Colon (tissue), 2 donors: Measurements from ENCODE around the gene TSPAN18.

Source experiments
- FAIRE-seq: peaks from 2 replicates; lab custom pipeline; 2012; peaks lifted over from hg19 to GRCh38; lab: Jason Lieb, UNC
- donor health status: control.
- donor health status: control.

The TSPAN18 gene

DNA sequence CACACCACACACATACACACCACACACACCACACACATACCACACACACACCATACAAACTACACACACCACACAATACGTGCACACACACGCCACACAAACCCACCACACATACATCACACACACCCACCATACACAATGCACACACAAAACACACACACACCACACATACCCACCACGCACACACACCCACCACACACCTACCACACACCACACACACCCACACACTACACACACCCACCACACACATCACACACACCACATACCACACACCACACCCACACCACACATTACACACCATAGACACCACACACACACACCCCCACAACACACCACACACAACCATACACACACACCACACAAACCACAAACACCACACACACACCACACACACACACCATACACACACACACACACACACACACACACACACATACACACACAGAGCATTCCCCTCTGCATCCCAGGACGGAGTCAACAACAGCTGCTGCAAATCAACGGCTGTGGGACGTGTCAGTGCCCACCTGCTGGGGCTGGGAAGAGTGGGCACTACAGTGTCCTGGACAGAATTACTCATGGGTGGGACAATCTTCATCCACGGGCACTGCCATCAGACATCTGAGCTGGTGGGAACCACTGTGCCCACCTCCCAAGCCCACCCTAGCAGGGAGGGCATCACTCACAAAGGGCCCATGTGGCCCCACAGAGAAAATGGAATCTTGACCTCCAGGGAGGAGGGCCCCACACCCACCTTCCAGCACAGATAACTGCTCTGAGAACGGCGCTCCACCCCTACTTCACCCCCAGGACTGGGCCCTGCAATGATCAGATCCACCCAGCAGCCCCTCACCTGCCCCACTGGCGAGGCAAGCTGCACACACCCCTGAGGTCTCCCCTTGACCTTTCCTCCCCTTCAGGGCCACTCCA, 215.5 kb downstream of the TSPAN18 start:
- FAIRE-seq, result no peak

DNA sequence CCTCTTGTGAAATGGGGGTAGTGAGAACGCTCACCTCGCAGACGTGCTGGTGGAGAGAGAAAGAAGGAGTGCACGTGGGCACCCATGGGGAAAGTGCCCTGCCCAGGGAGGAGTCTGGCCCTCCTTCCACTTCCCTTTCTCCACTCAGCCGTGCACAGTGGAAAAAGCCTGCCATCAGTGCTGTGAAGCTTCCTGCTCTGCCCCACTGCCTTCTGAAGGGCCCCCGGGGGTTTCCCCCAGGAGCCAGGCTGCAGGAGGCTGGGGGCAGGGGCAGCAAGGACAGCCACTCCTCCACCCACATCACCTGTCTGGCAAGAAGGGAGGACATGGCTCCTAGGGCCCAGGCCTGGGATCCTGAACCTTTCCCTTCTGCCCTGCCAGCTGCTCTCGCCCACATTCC, 216.4 kb downstream of the TSPAN18 start:
- FAIRE-seq, result no peak

DNA sequence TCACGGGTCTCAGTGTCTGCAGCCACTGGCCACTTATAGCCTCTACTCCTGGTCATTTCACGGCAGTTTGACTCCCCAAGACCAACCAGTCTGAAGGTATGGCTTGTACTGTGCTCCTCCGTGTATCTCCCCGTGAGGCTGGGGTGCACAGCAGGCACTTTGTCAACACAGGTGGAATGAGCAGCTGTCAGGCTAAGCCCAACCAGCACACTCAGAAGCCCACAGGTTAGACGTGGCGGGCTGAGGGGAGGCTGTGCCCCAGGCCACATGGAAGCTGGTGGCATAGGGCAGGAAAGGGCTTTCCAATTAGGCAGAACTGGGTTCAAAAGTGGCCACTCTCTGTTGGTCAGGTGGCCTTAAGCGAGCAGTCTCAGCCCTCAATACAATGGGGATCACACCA, 216.9 kb downstream of the TSPAN18 start:
- FAIRE-seq, result no peak

DNA sequence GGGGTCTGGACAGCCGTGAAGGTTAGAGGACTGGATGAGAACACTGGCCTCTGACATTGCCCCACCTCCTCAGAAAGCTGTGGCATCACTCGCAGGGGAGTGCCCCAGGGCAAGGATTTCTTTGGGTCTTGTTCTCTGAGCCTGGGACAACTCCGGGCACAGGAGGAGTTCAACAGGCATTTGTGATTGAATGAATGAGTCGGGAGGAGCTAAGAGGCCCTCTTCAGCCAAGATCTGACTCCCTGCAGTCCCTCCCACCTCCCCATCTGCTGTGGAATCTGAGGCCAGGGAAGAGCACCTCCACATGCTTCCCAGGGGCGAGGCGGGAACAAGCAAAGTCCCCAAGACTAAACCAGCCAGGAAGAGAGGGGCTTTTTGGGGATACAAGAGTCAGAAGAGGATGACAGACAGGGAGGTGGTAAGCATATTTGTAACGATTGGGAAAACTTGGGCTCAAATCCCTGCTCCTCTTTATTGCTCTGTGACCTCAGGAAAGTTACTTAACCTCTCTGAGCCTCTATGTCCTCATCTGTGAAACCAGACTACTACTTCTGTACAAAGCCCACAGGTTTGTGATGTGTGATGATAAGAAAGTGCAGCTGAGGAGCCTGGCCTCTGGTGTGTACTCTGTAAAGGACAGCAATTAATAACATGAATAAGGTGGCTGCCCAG, 217.6 kb downstream of the TSPAN18 start:
- no peak for FAIRE-seq

DNA sequence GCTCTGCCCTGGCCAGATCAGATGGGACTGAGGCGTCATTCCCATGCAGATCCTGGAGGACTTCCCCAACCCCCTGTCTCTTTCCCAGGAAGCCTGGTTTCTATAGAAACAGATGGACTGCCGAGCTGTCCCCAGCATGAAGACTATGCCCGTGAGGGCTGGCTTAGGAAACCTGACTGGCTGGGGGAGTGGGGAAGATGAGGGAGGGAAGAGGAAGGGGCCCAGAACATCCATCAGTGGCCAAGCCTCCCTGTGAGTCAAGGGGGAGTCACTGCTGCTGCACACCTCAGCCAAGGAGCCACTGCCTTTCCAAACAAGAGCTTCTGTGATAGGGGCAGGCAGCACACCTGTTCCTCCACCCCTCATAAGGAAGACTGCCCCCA, 218.1 kb downstream of the TSPAN18 start:
- no peak for FAIRE-seq

DNA sequence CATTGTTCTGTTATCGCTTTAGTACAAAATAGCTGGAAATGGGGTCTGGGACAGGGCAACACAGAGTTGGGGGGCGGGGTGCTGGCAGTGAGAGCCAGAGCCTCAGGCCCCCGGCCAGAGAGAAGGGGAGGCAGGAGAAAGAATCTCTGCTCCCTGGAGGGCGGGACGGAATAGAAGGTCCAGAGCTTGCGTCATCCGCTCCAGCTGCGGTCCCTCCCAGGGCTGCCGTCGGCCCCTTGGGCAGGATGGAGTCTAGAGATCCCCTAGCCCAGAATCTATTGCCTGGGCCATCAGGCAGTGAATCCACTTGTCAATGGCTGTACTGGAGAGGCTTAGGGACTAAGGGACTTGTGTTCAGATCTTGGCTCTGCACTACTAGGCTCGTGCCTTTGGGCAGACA, 218.9 kb downstream of the TSPAN18 start:
- no peak for FAIRE-seq

DNA sequence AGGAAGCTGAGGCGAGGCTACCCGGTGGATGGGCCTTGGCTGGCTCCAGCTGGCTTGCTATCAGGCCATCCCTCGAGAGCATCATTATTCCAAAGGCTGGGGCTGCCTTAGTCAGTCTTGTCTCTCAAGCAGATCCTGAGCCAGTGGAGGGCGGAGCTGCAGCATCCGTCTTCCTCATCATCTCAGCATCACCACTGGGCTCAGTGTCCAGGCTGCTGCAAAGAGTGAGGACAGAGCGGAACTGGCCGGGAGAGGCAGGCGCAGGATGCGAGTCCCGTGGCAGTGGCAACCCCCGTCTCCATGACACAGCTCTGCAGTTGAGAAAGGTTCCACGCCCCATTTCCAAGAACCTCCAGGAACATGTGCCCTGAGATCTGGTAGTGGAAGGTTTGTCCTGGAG, 219.5 kb downstream of the TSPAN18 start:
- FAIRE-seq, result no peak

DNA sequence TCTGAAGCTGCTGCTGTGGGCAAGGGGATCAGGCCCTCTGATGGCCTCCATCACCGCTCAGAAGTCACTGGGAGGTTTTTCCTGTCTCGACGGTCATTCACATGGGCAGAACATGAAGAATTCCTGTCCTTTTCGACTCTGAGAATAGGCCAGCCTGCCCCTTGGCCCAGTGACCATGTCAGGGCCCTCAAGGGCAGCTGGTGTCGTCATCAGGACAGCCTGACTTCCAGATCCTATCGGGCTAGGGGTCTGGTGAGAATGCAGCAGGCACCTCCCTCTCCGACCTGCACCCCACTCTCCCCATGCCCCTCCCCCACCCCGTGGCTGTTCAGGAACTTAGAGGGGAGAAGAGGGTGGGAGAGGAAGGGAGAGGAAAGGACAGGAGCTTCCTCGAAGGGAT, 220.4 kb downstream of the TSPAN18 start:
- no peak for FAIRE-seq

DNA sequence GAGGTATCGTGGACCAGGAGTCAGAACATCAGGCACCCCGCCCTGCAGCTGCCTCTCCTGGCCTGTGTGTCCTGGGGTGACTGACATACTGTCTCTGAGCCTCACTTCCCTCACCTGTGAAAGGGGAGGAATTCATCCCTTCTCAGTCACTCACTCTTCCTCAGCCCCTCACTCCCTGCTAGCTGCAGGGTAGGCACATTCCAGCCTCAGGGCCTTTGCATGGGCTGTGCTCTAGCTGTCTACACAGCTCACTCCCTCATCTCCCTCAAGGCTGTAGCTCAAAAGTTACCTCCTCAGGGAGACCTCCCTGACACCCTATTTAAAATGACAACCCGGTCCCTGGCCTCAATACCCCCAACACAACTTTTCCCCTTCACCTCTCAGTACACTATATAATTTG, 221.4 kb downstream of the TSPAN18 start:
- FAIRE-seq, result no peak

DNA sequence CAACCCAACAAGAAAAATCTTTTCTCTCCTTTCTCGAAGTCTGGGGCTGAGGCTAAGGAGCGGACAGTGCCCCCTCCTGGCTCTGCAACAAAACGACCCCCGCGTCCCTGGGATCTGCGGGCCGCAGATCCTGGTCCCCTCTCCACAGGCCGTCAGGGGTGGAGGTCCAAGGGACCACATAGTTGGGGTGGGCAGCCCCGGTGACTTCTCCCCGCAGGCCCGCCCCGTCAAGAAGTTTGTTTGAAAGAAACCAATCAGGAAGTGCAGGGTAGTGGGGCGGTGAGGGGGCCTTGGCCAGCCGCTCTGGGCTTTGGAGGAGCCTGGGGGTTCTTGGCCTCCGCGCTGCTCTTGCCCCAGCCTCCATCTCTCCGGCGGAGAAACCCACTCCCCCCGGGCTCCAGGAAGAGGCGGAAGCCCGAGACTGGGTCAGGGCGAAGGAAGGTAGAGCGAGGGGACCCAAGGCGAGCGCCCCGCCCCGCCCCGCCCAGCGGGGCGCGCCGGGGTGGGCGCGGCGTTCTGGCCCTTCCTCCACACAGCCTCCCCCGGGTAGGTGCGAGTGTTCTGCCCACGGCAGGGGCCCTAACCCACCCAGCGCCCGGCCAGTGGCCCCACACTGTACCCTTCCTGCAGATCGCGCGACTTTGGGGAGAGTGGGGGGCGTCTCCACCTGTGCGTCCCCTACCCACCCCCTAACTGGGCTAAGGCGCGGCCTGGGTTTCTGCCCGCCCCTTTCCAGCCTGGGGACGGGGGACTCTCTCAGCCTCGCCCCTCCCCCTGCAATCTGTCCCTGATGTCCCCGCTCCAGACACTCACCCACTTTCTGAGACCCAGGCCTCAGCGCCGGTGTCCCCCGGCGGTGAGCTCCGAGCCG, 222.6 kb downstream of the TSPAN18 start:
- FAIRE-seq, result no peak

DNA sequence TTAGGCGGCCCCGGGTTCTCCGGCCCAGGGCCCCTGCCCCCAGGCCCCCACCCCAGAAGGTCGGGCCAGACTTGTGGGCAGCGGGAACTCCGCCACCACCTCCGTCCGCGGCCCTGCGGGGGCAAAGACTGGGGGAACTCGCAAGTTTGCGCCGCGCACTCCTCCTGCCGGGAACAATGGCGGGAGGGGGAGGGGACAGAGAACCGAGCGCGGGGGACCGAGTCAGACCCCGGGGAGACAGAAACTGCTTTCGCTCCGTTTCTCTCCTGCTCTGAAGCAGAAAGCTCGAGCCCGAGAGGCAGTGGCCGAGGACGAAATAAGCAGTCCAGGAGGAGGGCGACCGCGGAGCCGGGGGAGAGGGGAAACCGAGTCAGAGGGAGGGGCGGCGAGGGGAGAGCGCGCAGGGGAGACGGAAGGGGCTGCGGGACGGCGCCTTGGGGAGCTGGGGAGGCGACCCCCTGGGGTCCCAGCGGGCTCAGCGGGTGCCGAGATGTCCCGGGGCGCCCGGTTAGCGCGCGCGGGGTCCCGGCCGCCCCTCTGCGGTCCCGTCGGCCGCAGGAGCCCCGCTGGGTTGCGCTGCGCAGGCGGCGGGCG, 223.4 kb downstream of the TSPAN18 start:
- FAIRE-seq, result no peak

DNA sequence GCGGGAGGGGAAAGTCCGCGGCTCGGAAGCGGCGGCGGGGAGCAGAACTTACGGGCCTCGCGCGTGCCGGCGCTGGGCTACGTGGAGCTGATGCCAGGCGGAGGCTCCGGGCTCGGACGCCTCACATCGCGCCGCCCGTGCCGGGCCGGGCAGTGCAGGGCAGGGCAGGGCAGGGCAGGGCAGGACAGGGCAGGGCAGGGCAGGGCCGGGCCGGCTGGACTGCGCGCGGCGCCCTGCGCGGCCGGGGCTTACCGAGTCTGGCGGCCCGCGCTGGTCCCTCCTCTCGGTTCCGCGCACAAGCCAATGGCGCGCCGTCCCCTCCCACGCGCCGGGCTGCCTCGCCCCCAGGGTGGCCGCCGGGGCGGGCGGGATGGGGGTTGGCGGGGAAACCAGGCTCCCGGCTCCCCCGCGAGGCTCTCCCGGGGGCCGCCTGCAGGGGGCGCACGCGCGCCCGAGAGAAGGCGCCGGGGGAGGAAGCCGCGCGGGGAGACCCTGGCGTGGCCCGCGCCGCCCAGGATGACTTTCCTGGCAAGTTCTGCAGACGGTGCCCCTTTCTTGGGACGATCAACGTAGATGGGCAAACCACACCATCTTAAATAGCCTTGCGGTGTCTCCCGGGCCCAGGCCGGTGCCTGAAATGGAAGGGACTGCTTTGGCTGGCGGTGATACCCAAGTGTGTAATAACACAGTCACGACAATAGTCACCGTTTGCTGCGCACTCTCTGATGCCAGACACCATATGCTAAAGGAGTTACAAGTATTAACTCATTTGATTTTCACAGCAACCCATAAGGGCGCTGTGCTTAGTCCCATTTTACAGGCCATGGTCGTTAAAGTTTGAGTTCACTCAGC, 224.1 kb downstream of the TSPAN18 start, which contains the start of gene TP53I11:
Gene TP53I11 (minus strand): TSS at position 259 of the 852 bp plus-strand sequence. CDS start 12,548 bp downstream, outside the sequence.
- no peak for FAIRE-seq

DNA sequence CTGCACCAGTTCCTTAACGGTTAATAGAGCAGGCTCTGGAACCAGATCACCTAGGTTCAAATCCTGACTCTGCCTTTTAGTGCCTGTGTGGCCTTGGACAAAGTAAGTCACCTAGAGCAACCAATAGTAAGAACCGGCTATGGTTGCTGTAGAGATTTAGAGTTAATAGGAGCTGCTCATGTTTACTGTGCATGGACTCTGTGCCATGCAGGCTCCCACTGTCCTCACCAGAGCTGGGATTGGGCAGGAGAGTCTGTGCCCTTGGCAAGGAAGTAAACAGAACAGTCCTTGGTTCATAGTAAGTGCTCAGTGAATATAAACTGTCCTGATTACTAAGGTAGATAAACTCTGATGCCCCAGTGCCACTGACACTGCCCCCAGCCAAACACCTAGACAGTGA, 225.3 kb downstream of the TSPAN18 start:
- FAIRE-seq, result no peak

DNA sequence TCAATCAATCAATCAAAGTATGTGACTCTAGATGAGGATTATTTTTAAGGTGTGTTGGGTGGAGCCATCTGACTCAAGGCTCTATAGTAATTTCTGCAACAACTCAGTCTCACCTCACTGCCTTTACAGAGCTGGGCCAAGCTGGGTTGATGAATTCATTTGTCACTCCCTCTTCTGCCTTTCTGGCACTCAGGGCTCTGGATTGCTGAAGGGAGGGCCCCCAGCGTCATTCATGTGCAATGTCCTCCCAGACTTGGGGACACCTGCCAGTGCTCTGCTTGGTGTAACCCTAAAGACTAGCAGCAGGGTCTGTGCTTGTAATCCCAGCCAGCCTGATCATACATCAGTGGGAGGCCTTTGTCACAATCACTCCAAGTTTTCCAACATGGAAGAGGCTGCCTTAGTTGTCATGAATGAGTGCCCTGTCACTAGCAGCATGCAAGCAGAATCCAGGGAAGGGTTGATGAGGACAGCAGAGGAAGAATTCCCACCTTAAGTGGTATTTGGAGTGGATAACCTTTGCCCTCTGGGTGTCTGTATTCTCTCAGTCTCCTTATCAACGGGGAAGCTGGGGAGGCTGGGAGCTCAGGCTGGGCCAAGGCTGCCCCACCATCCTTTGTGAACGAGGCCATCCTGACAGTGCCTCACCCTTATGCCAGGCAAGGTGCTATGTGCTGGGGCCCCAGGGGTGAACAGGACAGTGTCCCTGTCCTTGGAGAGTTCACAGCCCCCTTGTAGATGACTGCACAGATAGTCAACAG, 225.9 kb downstream of the TSPAN18 start:
- FAIRE-seq, result no peak

DNA sequence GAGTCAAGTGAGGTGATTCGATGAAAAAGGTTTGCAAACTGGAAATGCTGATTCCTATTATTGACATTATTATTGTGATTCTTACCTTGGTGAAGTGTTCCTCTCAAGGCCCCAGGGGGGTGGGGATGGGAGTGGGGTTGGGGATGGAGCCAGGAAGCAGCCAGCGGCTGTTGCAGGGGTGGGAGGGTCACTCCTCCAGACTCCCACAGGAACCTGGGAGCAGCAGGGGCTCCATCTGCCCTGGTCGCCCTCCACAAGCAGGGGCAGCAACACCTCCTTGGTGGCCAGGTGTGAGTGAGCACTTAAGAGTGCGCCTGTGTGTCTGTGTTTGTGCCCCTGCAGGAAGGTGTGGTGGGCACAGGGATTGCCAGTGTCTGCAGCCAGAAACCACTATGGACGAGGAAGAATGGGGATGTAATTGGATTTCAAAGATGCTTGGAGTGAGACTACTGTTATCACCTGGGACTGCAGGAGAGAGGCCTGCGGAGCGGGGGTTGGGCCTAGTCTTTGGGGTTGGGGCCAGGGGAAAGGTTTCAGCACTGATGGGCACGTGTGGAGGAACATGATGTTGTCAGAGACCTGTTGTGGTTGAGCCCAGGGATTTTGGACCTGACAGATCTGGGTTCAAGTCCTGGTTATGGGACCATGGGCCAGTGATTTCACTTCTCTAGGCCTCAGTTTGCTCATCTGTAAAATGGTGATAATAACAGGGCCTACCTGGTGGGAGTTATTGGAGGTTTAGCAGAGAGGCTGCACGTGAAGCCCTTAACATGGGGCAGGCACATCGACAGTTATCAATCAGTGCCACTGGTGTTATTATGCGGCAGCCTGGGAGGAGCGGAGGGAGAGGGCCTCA, 227.5 kb downstream of the TSPAN18 start:
- FAIRE-seq, result no peak

DNA sequence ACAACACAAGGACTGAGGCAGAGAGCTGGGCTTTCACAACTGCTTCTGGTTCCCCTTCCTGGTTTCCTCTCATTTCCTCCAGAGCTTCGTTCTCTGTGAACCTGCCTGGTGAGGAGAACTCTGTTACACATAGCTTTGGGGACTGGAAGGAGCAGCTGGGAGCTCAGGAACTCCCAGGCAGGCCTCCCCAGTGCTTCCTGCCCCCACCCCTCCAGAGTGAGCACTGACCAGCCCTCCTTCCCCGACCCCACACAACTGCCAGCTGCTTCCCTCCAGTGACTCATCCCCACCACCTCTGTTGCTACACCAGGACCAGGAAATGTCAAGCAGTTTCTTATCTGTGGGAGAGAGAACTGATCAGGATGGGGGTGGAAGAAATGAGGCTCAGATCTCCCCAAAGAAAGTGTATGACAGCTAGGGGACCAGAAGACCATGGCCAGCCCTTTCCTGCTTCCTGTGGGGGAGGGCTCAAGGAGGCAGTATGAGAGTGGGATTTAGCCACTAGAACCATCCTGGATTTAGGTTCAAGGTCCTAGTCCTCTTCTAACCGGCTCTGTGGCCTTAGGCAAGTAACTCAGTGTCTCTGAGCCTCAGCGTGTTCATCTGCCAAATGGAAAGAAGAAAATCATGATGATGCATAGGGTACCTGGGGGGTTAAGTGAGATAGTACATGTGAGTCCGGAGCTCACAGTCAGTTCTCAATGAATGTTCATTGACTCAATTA, 228.4 kb downstream of the TSPAN18 start:
- no peak for FAIRE-seq

DNA sequence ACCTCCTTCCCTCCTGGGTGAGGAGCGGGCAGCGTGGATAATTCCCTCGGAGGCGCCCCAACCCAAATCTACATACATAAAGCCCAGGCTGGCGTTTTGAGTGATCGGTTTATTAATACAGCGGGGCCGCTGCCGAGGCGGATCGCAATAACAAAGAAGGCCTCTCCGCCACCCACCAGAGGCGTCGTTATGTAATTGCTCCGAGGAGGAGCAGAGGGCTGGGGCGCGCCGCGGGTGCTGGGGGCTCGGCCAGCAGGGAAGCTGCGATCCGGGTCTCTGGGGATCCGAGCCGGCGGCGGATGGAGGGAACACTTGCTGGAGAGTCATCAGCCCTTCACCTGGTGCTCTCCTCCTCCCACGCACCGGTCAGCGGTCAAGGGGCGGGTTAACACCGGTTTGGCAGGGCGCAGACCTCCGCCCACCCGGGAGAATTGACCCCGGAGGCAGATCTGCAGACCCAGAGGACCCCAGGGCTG, 230.3 kb downstream of the TSPAN18 start:
- no peak for FAIRE-seq

DNA sequence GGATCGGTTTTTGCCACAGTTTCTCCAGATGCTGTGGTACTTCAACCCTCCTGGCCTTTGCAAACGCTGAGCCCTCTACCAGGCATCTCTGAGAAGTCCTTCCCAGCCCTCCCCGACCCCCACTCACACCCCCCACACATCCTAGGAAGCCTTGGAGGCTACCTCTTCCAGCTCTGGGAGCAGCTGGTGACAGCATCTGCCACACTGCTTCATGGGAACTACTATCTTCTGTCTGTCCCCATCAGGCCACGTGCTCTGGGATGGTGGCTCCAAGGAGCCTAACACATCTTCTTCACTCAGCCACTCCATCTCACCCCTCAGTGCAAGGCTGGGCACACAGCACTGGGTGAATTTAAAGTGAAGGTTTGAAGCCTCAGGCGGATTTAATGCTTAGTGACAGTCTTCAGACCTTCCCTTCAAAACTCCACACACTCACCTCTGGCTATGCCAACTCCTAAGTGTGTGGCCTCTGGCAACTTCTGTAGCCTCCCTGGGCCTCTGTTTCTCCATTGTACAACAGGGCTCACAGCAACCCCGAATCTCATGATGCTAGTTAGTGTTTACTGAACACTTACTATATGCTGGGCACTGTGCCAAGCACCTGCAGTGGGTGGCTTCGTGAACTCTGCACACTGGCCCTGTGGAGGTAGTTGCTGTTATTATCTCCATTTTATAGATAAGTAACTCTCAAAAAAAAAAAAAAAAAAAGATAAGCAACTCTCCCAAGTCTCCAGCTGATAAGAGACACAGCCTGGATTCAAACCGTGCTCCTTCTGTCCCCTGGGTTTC, 231.2 kb downstream of the TSPAN18 start:
- FAIRE-seq, result no peak
